ENCODE results near the gene AGPAT4. TPM values are rescaled to one million over a fixed set of nuclear protein-coding genes. Genes with fewer than 3 reads are reported as not detected.

AGPAT4 gene
- total and polyA plus RNA-seq, 2 of the 4 experiments (the other 2 are of a cell fraction): 3.6 to 3.8 TPM

DNA sequence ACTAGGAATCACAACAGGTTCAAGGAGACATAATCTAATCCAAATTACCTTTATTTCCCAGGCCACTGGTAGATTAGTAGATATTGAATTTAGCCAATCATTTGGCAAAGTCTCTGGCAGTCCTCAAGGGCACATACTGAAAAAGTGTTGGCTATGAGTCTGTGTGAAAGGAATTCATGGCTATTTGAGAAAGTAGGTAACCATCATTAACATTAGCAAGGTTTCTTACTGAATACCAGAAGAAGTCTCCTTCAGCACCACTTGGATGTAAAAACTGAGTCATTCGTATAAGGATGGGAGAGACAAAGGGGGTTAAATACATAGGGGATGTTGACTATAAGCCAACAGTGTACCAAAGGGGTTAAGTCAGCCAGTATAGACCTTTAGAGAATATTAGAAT is 36.7 kb downstream of the AGPAT4 start:
- Histone ChIP-seq H3K56ac (ENCODE audit: extremely low read depth, insufficient read depth, low read length) (no peak overlapping the region), H4K5ac (ENCODE audit: low read depth, low read length) (no peak overlapping the region), H2BK15ac (ENCODE audit: low read depth, low read length) (no peak overlapping the region), H2AK9ac (replicated peaks; ENCODE audit: low read depth, low read length, poor library complexity) (no peak overlapping the region), H2AK5ac (ENCODE audit: low read depth, low read length) (no peak overlapping the region), H2AFZ (replicated peaks; ENCODE audit: low read length, poor library complexity) (no peak overlapping the region), H4K20me1 (ENCODE audit: insufficient read depth, low read length) (no peaks in the 10 kb centered on the region), H3K4ac (ENCODE audit: low read depth, low read length) (no peak overlapping the region), H3K9me3 (ENCODE audit: control insufficient read depth, insufficient read depth, low read length) (no peaks in the 10 kb centered on the region), H3K4me2 (ENCODE audit: low read depth, low read length) (no peak overlapping the region), H3K18ac (ENCODE audit: low read depth, low read length) (no peak overlapping the region), H3K4me3 (ENCODE audit: insufficient read depth, low read depth, low read length) (no peak overlapping the region), H4K91ac (ENCODE audit: insufficient read depth, low read depth, low read length) (no peak overlapping the region), H3K36me3 (ENCODE audit: control insufficient read depth, insufficient read depth, low read length) (no peaks in the 10 kb centered on the region; the same call in 1 of the 2 replicates), H2BK20ac (ENCODE audit: low read depth, low read length) (no peak overlapping the region), H2BK5ac (ENCODE audit: low read depth, low read length, poor library complexity, severe bottlenecking) (no peak overlapping the region), H3K14ac (replicated peaks; ENCODE audit: low read depth, low read length) (no peak overlapping the region), H3K23ac (ENCODE audit: low read depth, low read length) (no peak overlapping the region), H3K4me1 (ENCODE audit: control insufficient read depth, insufficient read depth, low read length) (peaks cover 7% of the 10 kb centered on the region; the same call in 1 of the 2 replicates), H3K9me1 (ENCODE audit: insufficient read depth, low read length) (peaks cover 13% of the 10 kb centered on the region), H3K27me3 (ENCODE audit: control insufficient read depth, insufficient read depth, low read length) (no peaks in the 10 kb centered on the region), H3K79me1 (ENCODE audit: low read depth in 1 of 2, low read length in 2 of 2) (peaks cover 0 to 19% of the 10 kb centered on the region in 2 experiments; a peak in 2 of 4 replicates), H2BK120ac (ENCODE audit: low read depth, low read length) (no peak overlapping the region), H3K27ac (ENCODE audit: insufficient read depth, low read length) (no peak overlapping the region), H3K9ac (ENCODE audit: low read depth, low read length) (no peak overlapping the region), H4K8ac (ENCODE audit: low read depth in 2 of 2, low read length in 2 of 2) (no peak overlapping the region)
- CTCF ChIA-PET: no interaction called here
- no peak for DNase-seq
- intact Hi-C loops (cut with micrococcal nuclease) (loop anchor here (10.0 kb wide), 1 partner anchor 202 kb away; no protein-coding TSS in a partner anchor), in situ Hi-C loops (cut with MboI; ENCODE audit: low sequenced_read_pairs) (no loop called here), dilution Hi-C loops (cut with HindIII; ENCODE audit: low sequenced_read_pairs, unreplicated experiment) (no loop called here)
- POLR2A ChIA-PET (ENCODE audit: unreplicated experiment): no interaction called here
- no CpG with 5 or more reads among the region's 1 CpG for whole genome bisulfite sequencing, 2 experiments (ENCODE audit: extremely low coverage in 2 of 2, insufficient read length in 1 of 2)
- ATAC-seq (ENCODE audit: low read depth): no peak
- no TSS peak for BruUV-seq (replicated peaks)
- TF ChIP-seq RCOR1 (IDR thresholded peaks at IDR 0.05; ENCODE audit: insufficient replicate concordance, low read length): no peak
- no peak for TF ChIP-seq CHD1 (IDR thresholded peaks at IDR 0.05; ENCODE audit: low read depth, low read length)
- TF ChIP-seq MAFK (IDR thresholded peaks at IDR 0.05; ENCODE audit: low read depth, low read length): no peak
- no peak for TF ChIP-seq POLR2A (IDR thresholded peaks at IDR 0.05; ENCODE audit: low read depth, low read length)
